Activated T-cell treated with anti-CD3 and anti-CD28 coated beads for 1 hour (primary cell): ENCODE results near the gene ATP6V0A1.

Experiments used
- DNase-seq: peaks from one replicate; pipeline ENCODE4 v3.0.0-alpha.2; 2020; ENCODE audit warnings: low read depth

The ATP6V0A1 gene

GRCh38 chr17:42562388-42563142 lies 103.9 kb downstream of the ATP6V0A1 start:
- DNase-seq: no peak

DNA sequence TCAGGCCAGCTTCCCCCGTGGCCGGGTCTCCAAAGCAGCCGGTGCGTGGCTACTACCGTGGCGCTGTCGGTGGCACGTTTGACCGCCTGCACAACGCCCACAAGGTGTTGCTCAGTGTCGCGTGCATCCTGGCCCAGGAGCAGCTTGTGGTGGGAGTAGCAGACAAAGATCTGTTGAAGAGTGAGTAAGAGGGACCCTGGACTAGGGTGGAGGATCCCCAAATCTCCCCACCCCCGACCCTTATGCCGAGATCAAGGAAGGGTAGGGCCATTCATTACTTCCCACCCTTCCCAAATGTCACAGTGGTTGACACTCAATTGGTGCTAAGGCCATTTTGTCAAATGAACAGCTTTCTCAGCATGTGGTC lies 104.4 kb downstream of the ATP6V0A1 start:
- no peak for DNase-seq

GRCh38 chr17:42563543-42563942 lies 104.9 kb downstream of the ATP6V0A1 start:
- DNase-seq: no peak

DNA sequence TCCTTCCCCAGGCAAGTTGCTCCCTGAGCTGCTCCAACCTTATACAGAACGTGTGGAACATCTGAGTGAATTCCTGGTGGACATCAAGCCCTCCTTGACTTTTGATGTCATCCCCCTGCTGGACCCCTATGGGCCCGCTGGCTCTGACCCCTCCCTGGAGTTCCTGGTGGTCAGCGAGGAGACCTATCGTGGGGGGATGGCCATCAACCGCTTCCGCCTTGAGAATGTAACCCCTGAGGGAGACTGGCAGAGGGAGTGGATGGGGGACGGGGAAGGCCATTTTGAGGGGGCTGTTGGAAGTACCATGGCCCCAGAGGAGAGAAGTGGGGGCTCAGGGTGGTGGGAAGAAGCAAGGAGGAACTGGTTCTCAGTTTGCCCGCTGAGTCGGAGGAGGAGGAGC lies 105.3 kb downstream of the ATP6V0A1 start:
- DNase-seq: no peak

DNA sequence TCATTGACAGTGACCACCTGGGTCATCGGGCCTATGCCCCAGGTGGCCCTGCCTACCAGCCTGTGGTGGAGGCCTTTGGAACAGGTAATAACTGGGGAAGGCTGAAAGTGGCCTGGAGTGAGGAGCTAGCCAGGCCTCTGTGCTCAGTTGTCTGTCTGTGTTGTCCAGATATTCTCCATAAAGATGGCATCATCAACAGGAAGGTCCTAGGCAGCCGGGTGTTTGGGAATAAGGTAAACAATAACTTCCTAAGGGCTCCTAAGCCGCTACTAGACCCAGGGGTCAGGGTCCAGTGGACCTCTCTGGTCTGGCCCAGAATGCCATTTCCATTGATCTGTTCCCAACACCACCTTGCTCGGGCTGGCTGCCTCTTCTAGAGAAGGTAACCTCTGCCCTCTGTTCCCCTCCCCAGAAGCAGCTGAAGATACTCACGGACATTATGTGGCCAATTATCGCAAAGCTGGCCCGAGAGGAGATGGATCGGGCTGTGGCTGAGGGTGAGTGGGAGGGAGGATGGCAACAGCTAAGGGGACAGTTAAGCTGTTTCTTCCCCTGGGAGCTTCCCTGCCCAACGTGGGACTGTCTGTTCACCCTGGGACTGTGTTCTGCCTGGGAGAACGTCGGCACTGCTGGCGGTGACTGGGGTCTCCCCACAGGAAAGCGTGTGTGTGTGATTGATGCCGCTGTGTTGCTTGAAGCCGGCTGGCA lies 106.3 kb downstream of the ATP6V0A1 start:
- no peak for DNase-seq

- no peak for DNase-seq
Observed at GRCh38 chr17:42565523-42566214, 107.0 kb downstream of the ATP6V0A1 start.

DNA sequence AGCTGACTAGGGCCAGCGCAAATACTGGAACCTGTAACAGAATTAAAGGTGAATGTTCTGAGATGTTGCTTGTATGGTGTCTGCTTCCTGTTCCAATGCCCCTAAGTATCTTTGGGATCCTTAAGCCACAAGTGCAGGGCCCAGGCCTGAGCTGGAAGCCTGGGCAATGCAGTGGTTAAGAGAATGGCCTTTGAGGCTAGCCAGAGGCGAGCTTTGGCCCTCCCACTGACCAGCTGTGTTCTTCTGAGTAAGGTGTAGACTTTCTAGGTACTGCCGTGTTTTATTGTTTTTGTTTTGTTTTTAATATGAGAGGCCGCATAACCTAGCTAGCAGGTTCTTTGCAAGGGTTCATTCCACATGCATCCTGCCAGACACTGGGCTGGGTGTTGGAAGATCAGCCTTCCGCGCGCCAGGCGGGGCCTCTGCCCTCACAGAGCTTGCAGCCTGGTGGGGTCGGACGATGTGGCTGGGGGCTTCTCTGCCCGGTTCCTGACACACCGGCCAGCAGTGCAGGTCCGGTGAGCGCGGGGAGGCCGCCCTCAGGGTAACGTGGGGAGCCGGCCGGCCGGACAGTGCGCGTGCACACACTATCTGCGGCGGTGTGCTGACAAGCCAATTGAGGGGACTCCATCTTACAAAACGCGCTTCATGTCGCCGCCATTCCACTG lies 107.7 kb downstream of the ATP6V0A1 start:
- no peak for DNase-seq

GRCh38 chr17:42566883-42567573 lies 108.3 kb downstream of the ATP6V0A1 start, which contains the start of gene MLX:
TSS of gene MLX (plus strand) at chr17:42567100. CDS start at chr17:42567125, 25 bp downstream.
- peak; percentile 89 for DNase-seq

DNA sequence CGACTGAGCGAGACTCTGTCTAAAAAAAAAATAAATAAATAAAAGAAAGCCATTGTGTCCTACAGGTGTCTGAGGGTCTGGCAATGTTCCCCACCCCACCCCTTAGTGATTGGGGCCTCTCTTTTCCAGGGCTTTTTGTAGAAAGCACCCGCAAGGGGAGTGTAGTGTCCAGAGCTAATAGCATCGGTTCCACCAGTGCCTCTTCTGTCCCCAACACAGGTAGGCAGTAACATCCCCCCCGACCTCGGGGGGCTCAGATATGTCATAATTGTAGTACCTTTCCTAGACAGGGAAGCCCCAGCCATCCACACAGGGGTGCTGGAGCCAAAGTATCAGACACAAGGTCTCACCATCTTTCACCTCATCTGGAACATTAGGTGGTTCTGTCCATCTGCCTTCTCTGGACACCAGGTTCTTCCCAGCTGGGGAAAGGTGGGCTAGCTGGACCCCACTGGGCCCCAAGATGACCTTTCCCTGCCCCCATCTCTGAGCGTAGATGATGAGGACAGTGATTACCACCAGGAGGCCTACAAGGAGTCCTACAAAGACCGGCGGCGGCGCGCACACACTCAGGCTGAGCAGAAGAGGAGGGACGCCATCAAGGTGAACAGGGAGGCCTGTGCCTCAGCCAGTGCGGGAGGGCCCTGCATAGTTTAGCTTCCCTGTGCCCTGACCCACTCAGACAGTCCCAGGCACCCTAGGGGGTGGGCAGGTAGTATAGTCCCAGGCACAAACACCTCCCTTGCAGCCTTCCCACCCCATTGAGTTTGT lies 109.8 kb downstream of the ATP6V0A1 start:
- DNase-seq: no peak

- DNase-seq: no peak
Observed at GRCh38 chr17:42571435-42572225, 113.0 kb downstream of the ATP6V0A1 start.
